BE2C (cell line): Measurements from ENCODE around the gene COPB1.

Experiments
- DNase-seq: peaks from one replicate; pipeline ENCODE4 v3.0.0-alpha.2; 2020
- H3K27me3 ChIP-seq: fragments of 250-450 bp; sonication (Bioruptor Pico); 2 replicates; pipeline ENCODE4 v1.5.1; 2020; ENCODE audit warnings: mild to moderate bottlenecking
- H3K36me3 ChIP-seq: fragments of 250-450 bp; sonication (Bioruptor Pico); 2 replicates; pipeline ENCODE4 v1.5.1; 2020; ENCODE audit warnings: mild to moderate bottlenecking
- H3K4me1 ChIP-seq: fragments of 250-450 bp; sonication (Bioruptor Pico); 2 replicates; pipeline ENCODE4 v1.5.1; 2020
- H3K4me3 ChIP-seq: 2 replicates; pipeline ENCODE4 v1.5.1; 2011; ENCODE audit warnings: low read depth, low read length
- H3K9me3 ChIP-seq: fragments of 250-450 bp; sonication (Bioruptor Pico); 2 replicates; pipeline ENCODE4 v1.5.1; 2020
- CTCF ChIP-seq: IDR thresholded peaks from 2 replicates; pipeline ENCODE4 v1.5.1; 2012; ENCODE audit warnings: mild to moderate bottlenecking, low read depth, low read length

The COPB1 gene

GRCh38 chr11:14435717-14436512 lies 63.7 kb downstream of the COPB1 start:
- Histone ChIP-seq H3K36me3 (no peaks in the 10 kb centered on the region), H3K27me3 (no peaks in the 10 kb centered on the region), H3K9me3 (no peaks in the 10 kb centered on the region), H3K4me1 (no peaks in the 10 kb centered on the region), H3K4me3 (no peak overlapping the region)
- DNase-seq = no peak
- TF ChIP-seq CTCF = no peak

GRCh38 chr11:14425621-14426020 lies 74.0 kb downstream of the COPB1 start:
- Histone ChIP-seq H3K36me3 (no peaks in the 10 kb centered on the region), H3K9me3 (no peaks in the 10 kb centered on the region), H3K27me3 (no peaks in the 10 kb centered on the region), H3K4me3 (no peak overlapping the region), H3K4me1 (no peaks in the 10 kb centered on the region)
- no peak for TF ChIP-seq CTCF
- no peak for DNase-seq

- Histone ChIP-seq H3K4me3 (no peak overlapping the region), H3K4me1 (no peaks in the 10 kb centered on the region), H3K27me3 (no peaks in the 10 kb centered on the region), H3K36me3 (no peaks in the 10 kb centered on the region), H3K9me3 (no peaks in the 10 kb centered on the region)
- no peak for TF ChIP-seq CTCF
- no peak for DNase-seq
These were observed 75.5 kb downstream of the COPB1 start for GRCh38 chr11:14424096-14424495.

- no peak for TF ChIP-seq CTCF
- no peak for DNase-seq
- Histone ChIP-seq H3K4me1 (no peaks in the 10 kb centered on the region), H3K27me3 (no peaks in the 10 kb centered on the region), H3K4me3 (no peak overlapping the region), H3K9me3 (no peaks in the 10 kb centered on the region), H3K36me3 (no peaks in the 10 kb centered on the region)
These were observed 76.0 kb downstream of the COPB1 start for GRCh38 chr11:14423633-14424032.

GRCh38 chr11:14422814-14423182 lies 76.8 kb downstream of the COPB1 start:
- Histone ChIP-seq H3K4me1 (no peaks in the 10 kb centered on the region), H3K9me3 (no peaks in the 10 kb centered on the region), H3K36me3 (no peaks in the 10 kb centered on the region), H3K4me3 (no peak overlapping the region), H3K27me3 (no peaks in the 10 kb centered on the region)
- TF ChIP-seq CTCF = no peak
- DNase-seq = no peak

- H3K4me3 ChIP-seq = no peak overlapping the region
- H3K4me1 ChIP-seq = no peaks in the 10 kb centered on the region
- DNase-seq = peak; percentile 52
- H3K27me3 ChIP-seq = no peaks in the 10 kb centered on the region
- no peaks in the 10 kb centered on the region for H3K36me3 ChIP-seq
- H3K9me3 ChIP-seq = no peaks in the 10 kb centered on the region
- no peak for TF ChIP-seq CTCF
These were observed 77.4 kb downstream of the COPB1 start for GRCh38 chr11:14422052-14422813.
